Measurements from ENCODE around the gene ZSWIM4. TPM values are rescaled to one million over a fixed set of nuclear protein-coding genes. Genes with fewer than 3 reads are reported as not detected.
"Not testable (repeated sequence)": the region's sequence is repeated elsewhere in the genome, so short reads cannot be mapped to it uniquely, and the experiment has no call there.

The ZSWIM4 gene
- total RNA-seq, result 2.6 TPM
- long read RNA-seq, partial matches to known transcripts, result 0 of 4 reads
- long read RNA-seq, other reads (novel, unspliced or antisense), result 1 of 4 reads

- intact Hi-C loops (cut with micrococcal nuclease), result no loop called here
- Histone ChIP-seq H3K36me3 (no peaks in the 10 kb centered on the region), H3K4me3 (peak within 1 kb of the TSS; percentile 82), H3K9me3 (replicated peaks) (no peaks in the 10 kb centered on the region), H3K4me1 (peaks cover 31% of the 10 kb centered on the region), H3K27ac (replicated peaks) (peak within 1 kb of the TSS; percentile 95), H3K27me3 (ENCODE audit: low read depth) (no peaks in the 10 kb centered on the region)
- DNase-seq, result peak; percentile 99
- TF ChIP-seq CTCF (IDR thresholded peaks at IDR 0.05; ENCODE audit: borderline replicate concordance), result no peak
Observed at GRCh38 chr19:13794757-13795589, at the start of gene ZSWIM4. Gene ZSWIM4 (plus strand): TSS chr19:13795443. CDS start chr19:13795649, 206 bp downstream.

GRCh38 chr19:13747098-13747453 is 48.2 kb upstream of the ZSWIM4 start:
- Histone ChIP-seq H3K27ac (replicated peaks) (peak overlapping the region; percentile 92), H3K9me3 (replicated peaks) (no peaks in the 10 kb centered on the region), H3K4me1 (peaks cover 28% of the 10 kb centered on the region), H3K36me3 (peaks cover 7% of the 10 kb centered on the region), H3K4me3 (peak overlapping the region; percentile 89), H3K27me3 (ENCODE audit: low read depth) (no peaks in the 10 kb centered on the region)
- no peak for TF ChIP-seq CTCF (IDR thresholded peaks at IDR 0.05; ENCODE audit: borderline replicate concordance)
- intact Hi-C loops (cut with micrococcal nuclease), result no loop called here
- DNase-seq, result no peak

GRCh38 chr19:13748169-13748828 is 46.9 kb upstream of the ZSWIM4 start:
- intact Hi-C loops (cut with micrococcal nuclease), result no loop called here
- no peaks in the 10 kb centered on the region for H3K9me3 ChIP-seq (replicated peaks)
- H3K4me3 ChIP-seq, result peak overlapping the region; percentile 89
- H3K27ac ChIP-seq (replicated peaks), result peak overlapping the region; percentile 92
- peaks cover 19% of the 10 kb centered on the region for H3K36me3 ChIP-seq
- peaks cover 28% of the 10 kb centered on the region for H3K4me1 ChIP-seq
- TF ChIP-seq CTCF (IDR thresholded peaks at IDR 0.05; ENCODE audit: borderline replicate concordance), result no peak
- no peaks in the 10 kb centered on the region for H3K27me3 ChIP-seq (ENCODE audit: low read depth)
- no peak for DNase-seq

DNA sequence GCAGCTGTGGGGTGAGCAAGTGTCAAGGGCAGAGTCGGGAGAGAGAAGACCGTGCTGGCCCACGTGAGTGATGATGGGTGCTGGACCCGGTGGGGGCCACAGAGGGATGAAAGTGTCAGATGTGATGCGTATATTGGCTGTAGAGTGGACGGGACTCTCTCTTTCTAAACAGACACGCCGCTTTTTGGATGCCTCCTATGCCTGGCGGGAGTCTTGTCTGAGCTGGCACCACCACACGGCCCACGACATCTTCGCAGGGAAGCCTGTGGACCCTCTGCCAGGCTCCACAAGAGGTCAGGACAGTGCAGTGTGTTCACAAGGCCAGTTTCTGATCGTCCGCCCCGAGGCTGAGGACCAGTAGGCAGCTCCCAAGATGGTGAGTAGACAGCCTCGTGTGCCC is 43.8 kb upstream of the ZSWIM4 start:
- intact Hi-C loops (cut with micrococcal nuclease), result no loop called here
- no peak for TF ChIP-seq CTCF (IDR thresholded peaks at IDR 0.05; ENCODE audit: borderline replicate concordance)
- Histone ChIP-seq H3K27me3 (ENCODE audit: low read depth) (no peaks in the 10 kb centered on the region), H3K4me1 (peaks cover 28% of the 10 kb centered on the region), H3K36me3 (peaks cover 50% of the 10 kb centered on the region), H3K9me3 (replicated peaks) (no peaks in the 10 kb centered on the region), H3K4me3 (no peak overlapping the region), H3K27ac (replicated peaks) (no peak overlapping the region)
- DNase-seq, result no peak

DNA sequence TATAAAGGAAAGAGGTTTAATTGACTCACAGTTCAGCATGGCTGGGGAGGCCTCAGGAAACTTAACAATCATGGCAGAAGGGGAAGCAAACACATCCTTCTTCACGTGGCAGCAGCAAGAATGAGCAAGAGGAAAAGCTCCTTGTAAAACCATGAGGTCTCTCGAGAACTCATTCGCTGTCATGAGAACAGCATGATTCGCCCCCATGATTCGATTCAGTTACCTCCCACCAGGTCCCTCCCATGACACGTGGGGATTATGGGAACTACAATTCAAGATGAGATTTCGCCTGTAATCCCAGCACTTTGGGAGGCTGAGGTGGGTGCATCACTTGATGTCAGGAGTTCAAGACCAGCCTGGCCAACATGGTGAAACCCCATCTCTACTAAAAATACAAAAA is 41.6 kb upstream of the ZSWIM4 start:
- peaks cover 72% of the 10 kb centered on the region for H3K36me3 ChIP-seq
- H3K4me3 ChIP-seq; H3K9me3 ChIP-seq (replicated peaks); intact Hi-C loops (cut with micrococcal nuclease); H3K27me3 ChIP-seq (ENCODE audit: low read depth); H3K27ac ChIP-seq (replicated peaks); DNase-seq: not testable (repeated sequence)
- peaks cover 19% of the 10 kb centered on the region for H3K4me1 ChIP-seq

DNA sequence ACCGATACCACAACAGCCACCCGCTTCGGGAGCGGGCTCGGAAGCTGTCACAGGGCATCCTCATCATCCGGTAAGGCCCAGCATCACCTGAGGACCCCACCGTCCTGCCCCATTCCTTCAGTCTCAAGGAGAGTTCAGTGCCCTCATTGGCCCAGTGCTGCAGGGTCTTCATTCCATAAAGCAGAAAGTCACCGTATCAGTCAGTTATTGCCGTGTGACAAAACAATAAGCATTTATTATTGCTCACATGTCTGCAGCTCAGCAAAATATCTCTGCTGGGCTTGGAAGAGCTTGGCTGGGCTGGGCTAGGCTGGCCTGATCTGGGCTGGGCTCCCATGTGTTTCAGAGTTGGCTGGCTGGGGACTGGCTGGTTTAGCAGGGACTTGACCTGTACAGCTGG is 39.0 kb upstream of the ZSWIM4 start:
- H3K4me1 ChIP-seq, result no peaks in the 10 kb centered on the region
- no peak overlapping the region for H3K4me3 ChIP-seq
- no peaks in the 10 kb centered on the region for H3K9me3 ChIP-seq (replicated peaks)
- H3K36me3 ChIP-seq, result peaks cover 98% of the 10 kb centered on the region
- no peak for DNase-seq
- TF ChIP-seq CTCF (IDR thresholded peaks at IDR 0.05; ENCODE audit: borderline replicate concordance), result no peak
- no peak overlapping the region for H3K27ac ChIP-seq (replicated peaks)
- intact Hi-C loops (cut with micrococcal nuclease), result no loop called here
- H3K27me3 ChIP-seq (ENCODE audit: low read depth), result no peaks in the 10 kb centered on the region

Data from left ventricle myocardium inferior (tissue), 1 donor.